Measurements from ENCODE around the gene ABCA6. TPM values are rescaled to one million over a fixed set of nuclear protein-coding genes. Genes with fewer than 3 reads are reported as not detected.

The ABCA6 gene
- total and polyA plus RNA-seq, 2 of the 13 experiments (the other 11 are each of a cell fraction or from before 2014, with no cell fraction given): 0.05 to 0.11 TPM

GRCh38 chr17:69134112-69134511, 7.6 kb downstream of the ABCA6 start:
- no peak for DNase-seq (ENCODE audit: low spot score)
- ChIA-PET POLR2A (no interaction called here), CTCF (ENCODE audit: low intra/inter-chr PET ratio, low total read pairs) (no interaction called here)
- FAIRE-seq: no peak
- WGBS (ENCODE audit: low lambda C conversion rate): 52% methylated on average over 3 of the region's 3 CpGs
- Histone ChIP-seq H3K9ac (ENCODE audit: insufficient read depth, low read depth, low read length) (no peak overlapping the region), H3K79me2 (ENCODE audit: insufficient read depth, low read length) (no peaks in the 10 kb centered on the region), H3K4me3 (replicated peaks in 1 of 3; ENCODE audit: insufficient read depth in 1 of 3, low read depth in 2 of 3, low read length in 3 of 3) (no peak overlapping the region), H4K20me1 (ENCODE audit: insufficient read depth, low read length) (no peaks in the 10 kb centered on the region), H3K27ac (ENCODE audit: extremely low read length, insufficient read depth, low read length) (no peak overlapping the region), H3K4me1 (ENCODE audit: insufficient read depth, low read length) (peaks cover 9% of the 10 kb centered on the region; the same call in 1 of the 2 replicates), H3K36me3 (replicated peaks in 1 of 2; ENCODE audit: control insufficient read depth in 1 of 2, insufficient read depth in 2 of 2, low read length in 2 of 2) (no peaks in the 10 kb centered on the region), H3K9me3 (ENCODE audit: low read length) (no peaks in the 10 kb centered on the region), H3K27me3 (ENCODE audit: control insufficient read depth in 1 of 2, insufficient read depth in 2 of 2, low read length in 2 of 2) (no peaks in the 10 kb centered on the region), H3K4me2 (ENCODE audit: low read depth, low read length) (no peak overlapping the region), H2AFZ (ENCODE audit: low read length) (no peak overlapping the region)
- BruUV-seq (replicated peaks): no TSS peak
- intact Hi-C loops (cut with micrococcal nuclease; ENCODE audit: unreplicated experiment) (no loop called here), in situ Hi-C loops (cut with HindIII; ENCODE audit: extremely low pct_ligation_motif_present, low pct_unique_long_range_greater_than_20kb) (no loop called here)
- ATAC-seq: no peak
- no peak for TF ChIP-seq ZBTB4 (CRISPR knock-in tag; IDR thresholded peaks at IDR 0.05; ENCODE audit: borderline replicate concordance)
- no peak for TF ChIP-seq ZNF83 (CRISPR knock-in tag; IDR thresholded peaks at IDR 0.05; ENCODE audit: borderline replicate concordance)
- TF ChIP-seq ZNF264 (CRISPR knock-in tag; IDR thresholded peaks at IDR 0.05): peak; percentile 76
- no peak for TF ChIP-seq ZNF766 (CRISPR knock-in tag; IDR thresholded peaks at IDR 0.05; ENCODE audit: borderline replicate concordance)

- no peaks in the 10 kb centered on the region for H4K20me1 ChIP-seq (ENCODE audit: insufficient read depth, low read length)
- intact Hi-C loops (cut with micrococcal nuclease; ENCODE audit: unreplicated experiment): no loop called here
- no peak overlapping the region for H3K4me2 ChIP-seq (ENCODE audit: low read depth, low read length)
- CTCF ChIA-PET (ENCODE audit: low intra/inter-chr PET ratio, low total read pairs): no interaction called here
- 9% methylated on average over 6 of the region's 6 CpGs for WGBS (ENCODE audit: low lambda C conversion rate)
- H3K27me3 ChIP-seq (ENCODE audit: control insufficient read depth in 1 of 2, insufficient read depth in 2 of 2, low read length in 2 of 2): no peaks in the 10 kb centered on the region
- no peaks in the 10 kb centered on the region for H3K9me3 ChIP-seq (ENCODE audit: low read length)
- no peaks in the 10 kb centered on the region for H3K36me3 ChIP-seq (replicated peaks in 1 of 2; ENCODE audit: control insufficient read depth in 1 of 2, insufficient read depth in 2 of 2, low read length in 2 of 2)
- H3K79me2 ChIP-seq (ENCODE audit: insufficient read depth, low read length): no peaks in the 10 kb centered on the region
- no peak overlapping the region for H3K27ac ChIP-seq (ENCODE audit: extremely low read length, insufficient read depth, low read length)
- POLR2A ChIA-PET: no interaction called here
- ATAC-seq (no peak), DNase-seq (ENCODE audit: low spot score) (no peak), FAIRE-seq (no peak)
- in situ Hi-C loops (cut with HindIII; ENCODE audit: extremely low pct_ligation_motif_present, low pct_unique_long_range_greater_than_20kb): no loop called here
- no peak overlapping the region for H3K4me3 ChIP-seq (replicated peaks in 1 of 3; ENCODE audit: insufficient read depth in 1 of 3, low read depth in 2 of 3, low read length in 3 of 3)
- peaks cover 9% of the 10 kb centered on the region; the same call in 1 of the 2 replicates for H3K4me1 ChIP-seq (ENCODE audit: insufficient read depth, low read length)
- H3K9ac ChIP-seq (ENCODE audit: insufficient read depth, low read depth, low read length): no peak overlapping the region
- H2AFZ ChIP-seq (ENCODE audit: low read length): no peak overlapping the region
- BruUV-seq (replicated peaks): no TSS peak
- TF ChIP-seq TBX3 (IDR thresholded peaks at IDR 0.05; ENCODE audit: borderline replicate concordance) (no peak), ATF6 (CRISPR knock-in tag; conservative IDR thresholded peaks at IDR 0.05) (no peak), TGIF2 (CRISPR knock-in tag; IDR thresholded peaks at IDR 0.05) (no peak), ESRRA (CRISPR knock-in tag; IDR thresholded peaks at IDR 0.05; ENCODE audit: low read depth) (no peak), SP5 (CRISPR knock-in tag; IDR thresholded peaks at IDR 0.05; ENCODE audit: borderline replicate concordance, low read depth) (no peak), BCLAF1 (IDR thresholded peaks at IDR 0.05) (no peak)
These were observed 10.9 kb downstream of the ABCA6 start for GRCh38 chr17:69130627-69131296.

Data from HepG2 (cell line).